Suprapubic skin (tissue), 3 donors: ENCODE data around the gene DDR2.
"Not testable (repeated sequence)": the region's sequence is repeated elsewhere in the genome, so short reads cannot be mapped to it uniquely, and the experiment has no call there.

Experiments
- CTCF ChIP-seq, 2 donors: fragments of 200-600 bp in 1 of 2; fragments of 450-650 bp in 1 of 2; sonication (generic) in 1 of 2; IDR thresholded peaks; one replicate each; pipeline ENCODE4 v1.5.1; 2016 to 2019; ENCODE audit warnings: antibody characterized with exemption in 2 of 2, mild to moderate bottlenecking in 1 of 2, moderate library complexity in 1 of 2
- POLR2A ChIP-seq, 2 donors: fragments of 450-650 bp; IDR thresholded peaks; one replicate each; pipeline ENCODE4 v1.6.1; 2017; ENCODE audit warnings: antibody characterized with exemption in 2 of 2, mild to moderate bottlenecking in 2 of 2, moderate library complexity in 2 of 2

DNA sequence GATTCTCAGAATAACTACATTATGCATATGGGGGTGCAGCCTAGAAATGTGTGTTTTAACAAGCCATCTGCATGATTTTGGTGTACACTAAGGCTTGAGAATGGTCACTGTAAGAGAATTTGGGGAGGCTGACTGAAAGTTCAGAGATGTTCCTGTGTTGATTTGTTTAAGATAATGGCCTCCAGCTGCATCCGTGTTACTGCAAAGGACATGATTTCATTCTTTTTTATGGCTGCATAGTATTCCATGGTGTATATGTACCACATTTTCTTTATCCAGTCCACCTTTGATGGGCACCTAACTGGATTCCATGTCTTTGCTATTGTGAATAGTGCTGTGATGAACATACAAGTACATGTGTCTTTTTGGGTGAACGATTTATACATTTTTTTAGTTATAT, 29.1 kb upstream of the DDR2 start:
- not testable (repeated sequence) for TF ChIP-seq CTCF, POLR2A (IDR thresholded peaks at IDR 0.05)
